Neural cell (in vitro differentiated cells): Measurements from ENCODE around the gene MPHOSPH8. TPM values are rescaled to one million over a fixed set of nuclear protein-coding genes. Genes with fewer than 3 reads are reported as not detected.

Experiments used
- H2AFZ ChIP-seq: fragments of 200-600, 300-800 bp; sonication (generic), shearing (Covaris generic); 2 replicates; pipeline ENCODE4 v1.6.0; 2014; ENCODE audit warnings: low read depth, mild to moderate bottlenecking, antibody characterized with exemption, low read length, moderate library complexity
- H3F3A ChIP-seq: fragments of 200-600 bp; shearing (Covaris generic); 2 replicates; pipeline ENCODE4 v1.6.1; 2016; ENCODE audit warnings: mild to moderate bottlenecking, moderate library complexity, mixed read lengths, antibody characterized with exemption, low read length; ENCODE audit not compliant: insufficient read depth, poor library complexity, severe bottlenecking
- H3K27ac ChIP-seq: fragments of 200-600, 300-800 bp; sonication (generic), shearing (Covaris generic); 2 replicates; pipeline ENCODE4 v1.5.1; 2014; ENCODE audit warnings: mild to moderate bottlenecking, low read length, moderate library complexity
- H3K27me3 ChIP-seq: fragments of 300-800, 200-600 bp; sonication (generic), shearing (Covaris generic); 2 replicates; pipeline ENCODE4 v1.6.0; 2014; ENCODE audit warnings: mild to moderate bottlenecking, low read depth, low read length, moderate library complexity; ENCODE audit not compliant: insufficient read depth
- H3K36me3 ChIP-seq: fragments of 300-800, 200-600 bp; sonication (generic), shearing (Covaris generic); 2 replicates; pipeline ENCODE4 v1.5.1; 2014; ENCODE audit warnings: mild to moderate bottlenecking, antibody characterized with exemption, low read length, moderate library complexity; ENCODE audit not compliant: insufficient read depth
- H3K4me2 ChIP-seq: fragments of 300-800, 200-600 bp; sonication (generic), shearing (Covaris generic); 2 replicates; pipeline ENCODE4 v1.6.0; 2014; ENCODE audit warnings: mild to moderate bottlenecking, low read length
- H3K4me3 ChIP-seq: fragments of 300-800, 200-600 bp; sonication (generic), shearing (Covaris generic); 2 replicates; pipeline ENCODE4 v1.5.1; 2014; ENCODE audit warnings: mild to moderate bottlenecking, low read length, moderate library complexity
- H3K79me2 ChIP-seq: fragments of 200-600 bp; shearing (Covaris generic); replicated peaks from 2 replicates; pipeline ENCODE4 v1.6.0; 2014; ENCODE audit warnings: mild to moderate bottlenecking, low read length, moderate library complexity; ENCODE audit not compliant: insufficient read depth
- H3K9ac ChIP-seq: fragments of 300-800, 200-600 bp; sonication (generic), shearing (Covaris generic); 2 replicates; pipeline ENCODE4 v1.6.1; 2016; ENCODE audit warnings: mild to moderate bottlenecking, low read length, mixed read lengths
- H3K9me2 ChIP-seq: fragments of 200-600 bp; shearing (Covaris generic); 2 replicates; pipeline ENCODE4 v1.6.1; 2016; ENCODE audit warnings: mild to moderate bottlenecking, low read length, mixed read lengths; ENCODE audit not compliant: insufficient read depth
- H3K9me3 ChIP-seq: fragments of 200-600, 300-800 bp; sonication (generic), shearing (Covaris generic); 2 replicates; pipeline ENCODE4 v1.6.1; 2016; ENCODE audit warnings: mild to moderate bottlenecking, mixed run types, low read length, moderate library complexity, mixed read lengths
- H4K20me1 ChIP-seq: fragments of 200-600 bp; shearing (Covaris generic); 2 replicates; pipeline ENCODE4 v1.6.1; 2016; ENCODE audit warnings: mild to moderate bottlenecking, mixed run types; ENCODE audit not compliant: insufficient read depth
- CTCF ChIP-seq: fragments of 450-650 bp; IDR thresholded peaks from 2 replicates; pipeline ENCODE4 v1.5.1; 2014; ENCODE audit warnings: antibody characterized with exemption, mild to moderate bottlenecking, moderate library complexity; ENCODE audit not compliant: poor library complexity, severe bottlenecking
- EP300 ChIP-seq: fragments of 450-650 bp; conservative IDR thresholded peaks from 2 replicates; pipeline ENCODE4 v1.6.1; 2014; ENCODE audit warnings: antibody characterized with exemption, mild to moderate bottlenecking, moderate library complexity; ENCODE audit not compliant: poor library complexity, severe bottlenecking
- EZH2 ChIP-seq: fragments of 200-600, 300-800 bp; shearing (Covaris generic), sonication (generic); IDR thresholded peaks from 2 replicates; pipeline ENCODE4 v1.6.1; 2014; ENCODE audit warnings: antibody characterized with exemption, low read length, borderline replicate concordance, mild to moderate bottlenecking; ENCODE audit not compliant: insufficient read depth, poor library complexity, severe bottlenecking
- MXI1 ChIP-seq: fragments of 450-650 bp; conservative IDR thresholded peaks from 2 replicates; pipeline ENCODE4 v1.6.1; 2014; ENCODE audit warnings: antibody characterized with exemption, mild to moderate bottlenecking; ENCODE audit not compliant: poor library complexity, severe bottlenecking
- POLR2AphosphoS5 ChIP-seq: IDR thresholded peaks from 2 replicates; pipeline ENCODE4 v1.6.1; 2012
- RAD21 ChIP-seq: fragments of 450-650 bp; conservative IDR thresholded peaks from 2 replicates; pipeline ENCODE4 v1.6.1; 2014; ENCODE audit warnings: antibody characterized with exemption, mild to moderate bottlenecking, moderate library complexity
- SMC3 ChIP-seq: fragments of 450-650 bp; conservative IDR thresholded peaks from 2 replicates; pipeline ENCODE4 v1.6.1; 2014; ENCODE audit warnings: antibody characterized with exemption, mild to moderate bottlenecking, moderate library complexity; ENCODE audit not compliant: poor library complexity
- TAF1 ChIP-seq: IDR thresholded peaks from 2 replicates; pipeline ENCODE4 v1.6.1; 2012; ENCODE audit warnings: low read depth
- polyA plus RNA-seq: library from polyadenylated mRNA; depleted of rRNA; stranded (reverse); fragments of >200 nt; gene quantifications from 2 replicates; pipeline ENCODE4 v1.2.3, GENCODE V29; 2014
- TF ChIP-seq, protein P1 (sequence below): IDR thresholded peaks from 2 replicates; pipeline ENCODE4 v1.6.1; 2012; ENCODE audit warnings: borderline replicate concordance

Gene MPHOSPH8
- polyA plus RNA-seq, 1 donor from 2014 or later, result 35.0 TPM

DNA sequence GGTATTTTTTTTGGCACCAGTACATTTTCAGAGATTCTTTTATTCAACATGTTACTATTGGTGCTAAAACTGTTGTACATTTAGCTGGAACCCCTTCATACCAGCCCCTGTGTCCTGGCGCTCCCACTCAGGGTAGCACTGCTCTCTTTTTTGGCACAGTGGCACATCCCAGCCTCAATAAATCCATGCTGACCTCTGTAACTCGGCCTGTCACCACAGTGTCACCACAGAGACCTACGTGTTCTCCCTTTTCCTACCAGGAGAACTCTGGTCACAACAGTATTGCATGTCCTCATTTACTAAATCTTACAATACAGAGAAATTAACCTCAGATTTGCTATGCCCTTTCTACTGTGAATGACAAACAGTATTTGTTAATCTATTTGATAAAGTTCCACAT, 10.2 kb downstream of the MPHOSPH8 start:
- no peak overlapping the region for H3K4me3 ChIP-seq
- H3K9me2 ChIP-seq, result no peaks in the 10 kb centered on the region
- TF ChIP-seq SMC3 (no peak), EZH2 (no peak), MXI1 (no peak), POLR2AphosphoS5 (no peak), EP300 (no peak), CTCF (no peak), RAD21 (no peak), TAF1 (no peak)
- TF ChIP-seq, protein P1, sequence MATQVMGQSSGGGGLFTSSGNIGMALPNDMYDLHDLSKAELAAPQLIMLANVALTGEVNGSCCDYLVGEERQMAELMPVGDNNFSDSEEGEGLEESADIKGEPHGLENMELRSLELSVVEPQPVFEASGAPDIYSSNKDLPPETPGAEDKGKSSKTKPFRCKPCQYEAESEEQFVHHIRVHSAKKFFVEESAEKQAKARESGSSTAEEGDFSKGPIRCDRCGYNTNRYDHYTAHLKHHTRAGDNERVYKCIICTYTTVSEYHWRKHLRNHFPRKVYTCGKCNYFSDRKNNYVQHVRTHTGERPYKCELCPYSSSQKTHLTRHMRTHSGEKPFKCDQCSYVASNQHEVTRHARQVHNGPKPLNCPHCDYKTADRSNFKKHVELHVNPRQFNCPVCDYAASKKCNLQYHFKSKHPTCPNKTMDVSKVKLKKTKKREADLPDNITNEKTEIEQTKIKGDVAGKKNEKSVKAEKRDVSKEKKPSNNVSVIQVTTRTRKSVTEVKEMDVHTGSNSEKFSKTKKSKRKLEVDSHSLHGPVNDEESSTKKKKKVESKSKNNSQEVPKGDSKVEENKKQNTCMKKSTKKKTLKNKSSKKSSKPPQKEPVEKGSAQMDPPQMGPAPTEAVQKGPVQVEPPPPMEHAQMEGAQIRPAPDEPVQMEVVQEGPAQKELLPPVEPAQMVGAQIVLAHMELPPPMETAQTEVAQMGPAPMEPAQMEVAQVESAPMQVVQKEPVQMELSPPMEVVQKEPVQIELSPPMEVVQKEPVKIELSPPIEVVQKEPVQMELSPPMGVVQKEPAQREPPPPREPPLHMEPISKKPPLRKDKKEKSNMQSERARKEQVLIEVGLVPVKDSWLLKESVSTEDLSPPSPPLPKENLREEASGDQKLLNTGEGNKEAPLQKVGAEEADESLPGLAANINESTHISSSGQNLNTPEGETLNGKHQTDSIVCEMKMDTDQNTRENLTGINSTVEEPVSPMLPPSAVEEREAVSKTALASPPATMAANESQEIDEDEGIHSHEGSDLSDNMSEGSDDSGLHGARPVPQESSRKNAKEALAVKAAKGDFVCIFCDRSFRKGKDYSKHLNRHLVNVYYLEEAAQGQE, result no peak
- H2AFZ ChIP-seq, result no peak overlapping the region
- H3K27ac ChIP-seq, result no peak overlapping the region
- no peaks in the 10 kb centered on the region for H3K9me3 ChIP-seq
- H3F3A ChIP-seq, result no peaks in the 10 kb centered on the region
- H3K27me3 ChIP-seq, result no peaks in the 10 kb centered on the region
- no peak overlapping the region for H3K4me2 ChIP-seq
- H4K20me1 ChIP-seq, result no peaks in the 10 kb centered on the region
- H3K36me3 ChIP-seq, result peaks cover 17% of the 10 kb centered on the region
- peaks cover 13% of the 10 kb centered on the region for H3K79me2 ChIP-seq
- H3K9ac ChIP-seq, result no peak overlapping the region

GRCh38 chr13:19645000-19645399, 11.5 kb downstream of the MPHOSPH8 start:
- H3K9me2 ChIP-seq, result no peaks in the 10 kb centered on the region
- no peaks in the 10 kb centered on the region for H3F3A ChIP-seq
- H3K9me3 ChIP-seq, result no peaks in the 10 kb centered on the region
- no peak overlapping the region for H3K4me3 ChIP-seq
- H4K20me1 ChIP-seq, result no peaks in the 10 kb centered on the region
- H3K27ac ChIP-seq, result no peak overlapping the region
- H3K27me3 ChIP-seq, result no peaks in the 10 kb centered on the region
- no peak overlapping the region for H2AFZ ChIP-seq
- H3K4me2 ChIP-seq, result no peak overlapping the region
- H3K9ac ChIP-seq, result no peak overlapping the region
- H3K36me3 ChIP-seq, result peaks cover 17% of the 10 kb centered on the region
- peaks cover 2% of the 10 kb centered on the region for H3K79me2 ChIP-seq
- TF ChIP-seq CTCF, result no peak
- TF ChIP-seq, protein P1, result no peak
- no peak for TF ChIP-seq EP300
- TF ChIP-seq MXI1, result no peak
- no peak for TF ChIP-seq SMC3
- no peak for TF ChIP-seq RAD21
- no peak for TF ChIP-seq EZH2
- TF ChIP-seq TAF1, result no peak
- TF ChIP-seq POLR2AphosphoS5, result no peak
